Measurements from ENCODE around the gene FYB2.

Gene FYB2

GRCh38 chr1:56712150-56712549 is 107.1 kb downstream of the FYB2 start:
- DNase-seq (ENCODE audit: low spot score): no peak

GRCh38 chr1:56710646-56711045 is 108.6 kb downstream of the FYB2 start:
- DNase-seq (ENCODE audit: low spot score): peak; percentile 32

- no peak for DNase-seq (ENCODE audit: low spot score)
Observed at GRCh38 chr1:56709995-56710394, 109.2 kb downstream of the FYB2 start.

DNA sequence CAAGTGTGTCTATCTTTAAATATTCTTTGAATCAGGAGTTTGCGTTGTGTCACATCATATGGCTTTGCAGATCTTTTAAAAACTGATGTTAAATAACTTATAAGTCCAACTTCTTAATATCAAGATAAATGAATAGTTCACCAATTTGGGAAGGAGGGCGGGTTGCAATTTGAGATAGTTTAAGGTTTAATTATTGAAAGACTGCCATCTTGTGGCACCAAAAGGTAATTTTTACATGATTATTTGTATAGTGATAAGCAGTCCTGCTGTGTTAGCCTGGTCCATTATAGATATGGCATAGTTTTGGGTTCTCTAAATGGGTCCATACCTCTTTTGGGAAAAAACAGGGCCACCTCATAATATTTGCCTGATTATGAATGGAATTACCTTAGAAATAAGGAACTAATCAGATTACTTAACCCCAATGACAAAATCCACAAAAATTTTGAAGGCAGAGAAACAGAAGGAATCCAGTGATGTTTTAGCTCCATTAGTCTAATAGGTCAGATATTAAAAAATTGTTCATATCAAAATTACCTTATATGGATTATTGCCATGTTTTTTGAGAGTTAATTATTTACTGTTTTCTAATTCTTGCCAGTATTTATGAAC is 109.8 kb downstream of the FYB2 start:
- DNase-seq (ENCODE audit: low spot score): peak; percentile 37

DNA sequence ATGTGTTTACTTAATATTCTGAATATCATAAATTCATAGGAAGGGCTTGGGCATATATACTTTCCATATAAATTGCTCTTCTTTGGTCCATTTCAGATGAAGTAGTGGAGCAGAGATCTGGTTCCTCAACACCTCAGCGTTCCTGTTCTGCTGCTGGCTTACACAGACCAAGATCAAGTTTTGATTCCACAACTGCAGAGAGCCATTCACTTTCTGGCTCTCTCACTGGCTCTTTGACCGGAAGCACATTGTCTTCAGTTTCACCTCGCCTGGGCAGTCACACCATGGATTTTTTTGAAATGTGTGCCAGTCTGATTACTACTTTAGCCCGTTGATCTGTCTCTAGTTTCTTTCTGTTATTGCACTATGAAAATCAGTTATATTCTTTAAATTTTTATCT is 111.8 kb downstream of the FYB2 start:
- no peak for DNase-seq (ENCODE audit: low spot score)

DNA sequence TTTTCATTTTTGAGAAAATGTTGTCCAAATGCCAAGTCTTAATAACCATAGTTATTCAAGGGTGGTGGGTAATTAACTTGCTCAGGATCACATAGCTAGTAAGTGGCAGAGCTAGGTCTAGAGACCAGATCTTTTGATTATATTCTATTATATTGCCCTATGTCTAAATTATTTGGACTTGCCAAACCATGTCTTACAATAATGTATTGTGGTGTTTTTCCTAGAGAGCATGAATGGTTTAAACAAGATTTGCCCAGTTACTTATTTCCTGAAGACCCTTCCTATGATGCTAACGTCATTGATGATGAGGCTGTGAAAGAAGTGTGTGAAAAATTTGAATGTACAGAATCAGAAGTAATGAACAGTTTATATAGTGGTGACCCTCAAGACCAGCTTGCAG is 115.5 kb downstream of the FYB2 start:
- no peak for DNase-seq (ENCODE audit: low spot score)

DNA sequence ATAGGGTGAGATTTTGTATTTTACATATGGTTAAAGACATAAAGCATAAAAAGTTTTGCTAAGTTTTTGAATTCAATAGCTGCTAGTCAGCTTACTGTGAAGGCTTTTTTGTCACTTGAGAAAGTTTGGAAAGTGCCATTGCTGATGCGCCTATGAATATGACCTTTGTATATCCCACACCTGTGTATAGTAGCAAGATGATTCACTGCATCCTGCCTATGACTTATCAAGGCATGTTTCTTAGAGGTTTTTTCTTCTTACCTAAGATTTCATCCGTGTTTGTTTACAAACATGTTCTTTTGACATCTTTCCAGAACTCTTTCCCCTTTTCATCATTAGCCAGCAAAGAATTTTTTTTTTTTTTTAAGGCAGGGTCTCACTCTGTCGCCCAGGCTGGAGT is 122.5 kb downstream of the FYB2 start:
- DNase-seq (ENCODE audit: low spot score): no peak

- peak; percentile 57 for DNase-seq (ENCODE audit: low spot score)
Observed at GRCh38 chr1:56688522-56689026, 130.6 kb downstream of the FYB2 start.

- DNase-seq (ENCODE audit: low spot score): no peak
Observed at GRCh38 chr1:56686169-56686568, 133.0 kb downstream of the FYB2 start.

GRCh38 chr1:56683569-56683968 is 135.6 kb downstream of the FYB2 start:
- DNase-seq (ENCODE audit: low spot score): no peak

GRCh38 chr1:56676571-56677035 is 142.6 kb downstream of the FYB2 start:
- peak; percentile 63 for DNase-seq (ENCODE audit: low spot score)

DNA sequence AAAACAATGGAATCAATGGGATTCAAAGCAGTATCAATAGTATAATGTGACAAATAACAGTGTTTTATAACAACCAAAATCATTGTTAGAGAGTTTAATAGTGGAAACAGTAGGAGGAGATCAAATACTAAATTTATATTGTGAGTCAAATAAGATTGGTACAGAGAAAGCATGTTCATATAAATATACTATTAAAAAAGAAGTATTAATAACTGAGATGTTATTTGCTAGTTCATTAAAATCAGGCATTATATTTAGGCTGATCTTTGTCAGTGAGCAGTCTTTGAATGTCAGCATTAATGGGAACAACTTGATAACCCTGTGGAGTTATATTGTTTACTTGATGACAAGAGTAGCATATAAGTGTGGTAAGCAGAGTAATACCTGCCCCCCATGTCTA is 143.4 kb downstream of the FYB2 start:
- DNase-seq (ENCODE audit: low spot score): no peak

GRCh38 chr1:56672579-56672978 is 146.6 kb downstream of the FYB2 start:
- no peak for DNase-seq (ENCODE audit: low spot score)

DNA sequence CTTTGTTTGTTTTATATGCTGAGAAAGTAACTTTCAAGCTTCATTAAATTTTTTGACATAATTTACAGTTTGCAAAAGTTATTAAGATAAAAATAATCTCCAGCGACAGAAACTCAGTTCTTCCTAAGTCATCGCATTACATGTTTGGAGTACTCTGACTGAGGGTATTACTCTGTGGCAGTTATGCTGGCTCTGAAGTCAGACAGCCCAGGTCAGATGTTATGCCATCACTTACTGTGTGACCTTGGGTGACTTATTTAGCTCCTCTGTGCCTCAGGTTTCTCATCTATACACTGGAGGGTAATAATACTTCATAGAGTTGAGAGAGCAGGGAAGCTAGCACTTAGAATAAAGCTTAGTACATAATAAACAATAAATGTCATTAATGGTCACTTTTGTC is 147.7 kb downstream of the FYB2 start:
- DNase-seq (ENCODE audit: low spot score): no peak

- DNase-seq (ENCODE audit: low spot score): no peak
Observed at GRCh38 chr1:56671085-56671484, 148.1 kb downstream of the FYB2 start.

- no peak for DNase-seq (ENCODE audit: low spot score)
Observed at GRCh38 chr1:56670350-56670749, 148.9 kb downstream of the FYB2 start.

Data from AG08396 (cell line).